HepG2 (cell line): ENCODE data around the gene SBDS. TPM values are rescaled to one million over a fixed set of nuclear protein-coding genes. Genes with fewer than 3 reads are reported as not detected.
A peak's percentile ranks its signal among the peaks of the same experiment; 100 is the strongest.

Source experiments
- ATAC-seq: fragments of 200-7000 bp; cut with Tn5 transposase; 3 replicates; pipeline ENCODE4 v1.9.1; 2020; ENCODE audit warnings: mild to moderate bottlenecking, moderate library complexity
- BruUV-seq: library from RNA; stranded (reverse); fragments of 400-500 nt; replicated peaks from 2 replicates; lab custom pipeline; 2021; lab: Mats Ljungman, UMichigan
- CTCF ChIA-PET: fragments of 300-600 bp; formaldehyde crosslinking; extraction: SDS; loops from one replicate; lab custom pipeline; 2021; ENCODE audit warnings: low total read pairs, inconsistent platforms, low intra/inter-chr PET ratio; lab: Yijun Ruan, JAX
- POLR2A ChIA-PET: fragments of 350-600 bp; sonication (Branson Sonifier 250); formaldehyde crosslinking; loops from one replicate; lab custom pipeline; 2020; ENCODE audit warnings: antibody characterized with exemption, inconsistent platforms; lab: Yijun Ruan, JAX
- DNase-seq: peaks from one replicate; pipeline ENCODE4 v3.0.0-alpha.2; 2015; ENCODE audit warnings: low spot score
- FAIRE-seq: peaks from 3 replicates; lab custom pipeline; 2011; peaks lifted over from hg19 to GRCh38; lab: Jason Lieb, UNC
- H2AFZ ChIP-seq: one replicate; pipeline ENCODE4 v1.6.1; 2011; ENCODE audit warnings: low read length, inconsistent platforms
- H3K27ac ChIP-seq: fragments of 300-600 bp; 3 replicates; pipeline ENCODE4 v1.8.0; 2011; ENCODE audit warnings: mixed run types, mild to moderate bottlenecking, mixed read lengths, low read length, inconsistent platforms; ENCODE audit not compliant: insufficient read depth; ENCODE audit errors: extremely low read length
- H3K27me3 ChIP-seq, 2 experiments: fragments of 200-600 bp in 1 of 2; 2 replicates in 1 of 2; 3 replicates in 1 of 2; pipeline versions ENCODE4 v1.6.0 to v1.8.0; 2011; ENCODE audit warnings: low read length in 2 of 2, mild to moderate bottlenecking in 2 of 2, moderate library complexity in 2 of 2, inconsistent platforms in 1 of 2; ENCODE audit not compliant: insufficient read depth in 2 of 2, control insufficient read depth in 1 of 2
- H3K36me3 ChIP-seq, 2 experiments: fragments of 200-600 bp in 1 of 2; replicated peaks in 1 of 2; 2 replicates in 1 of 2; 3 replicates in 1 of 2; pipeline versions ENCODE4 v1.5.1 to v1.8.0; 2011; ENCODE audit warnings: low read length in 2 of 2, inconsistent platforms in 1 of 2; ENCODE audit not compliant: insufficient read depth in 2 of 2, control insufficient read depth in 1 of 2
- H3K4me1 ChIP-seq: 2 replicates; pipeline ENCODE4 v1.5.1; 2012; ENCODE audit warnings: low read length, inconsistent platforms; ENCODE audit not compliant: insufficient read depth
- H3K4me2 ChIP-seq: 2 replicates; pipeline ENCODE4 v1.6.0; 2011; ENCODE audit warnings: low read depth, low read length, inconsistent platforms
- H3K4me3 ChIP-seq, 3 experiments: fragments of 200-600 bp in 1 of 3; sonication (generic), shearing (Covaris generic) in 1 of 3; replicated peaks in 1 of 3; 2 replicates each; pipeline ENCODE4 v1.5.1; 2011 to 2016; ENCODE audit warnings: low read length in 3 of 3, inconsistent platforms in 2 of 3, low read depth in 2 of 3, mild to moderate bottlenecking in 2 of 3, control low read depth in 1 of 3, mixed read lengths in 1 of 3; ENCODE audit not compliant: insufficient read depth in 1 of 3
- H3K79me2 ChIP-seq: one replicate; pipeline ENCODE4 v1.6.1; 2011; ENCODE audit warnings: low read length, inconsistent platforms; ENCODE audit not compliant: insufficient read depth
- H3K9ac ChIP-seq: 2 replicates; pipeline ENCODE4 v1.6.0; 2011; ENCODE audit warnings: mild to moderate bottlenecking, low read depth, low read length, inconsistent platforms; ENCODE audit not compliant: insufficient read depth
- H3K9me3 ChIP-seq: 2 replicates; pipeline ENCODE4 v1.5.1; 2012; ENCODE audit warnings: mild to moderate bottlenecking, low read length
- H4K20me1 ChIP-seq: 2 replicates; pipeline ENCODE4 v1.6.0; 2011; ENCODE audit warnings: inconsistent platforms, mild to moderate bottlenecking, low read length, moderate library complexity; ENCODE audit not compliant: insufficient read depth
- CENPBD1 ChIP-seq: sonication (generic); formaldehyde crosslinking; IDR thresholded peaks from 2 replicates; pipeline ENCODE4 v1.8.0; 2022; ENCODE audit warnings: missing genetic modification reagents, low read depth, mild to moderate bottlenecking, borderline replicate concordance
- E2F5 ChIP-seq: sonication (generic); formaldehyde crosslinking; conservative IDR thresholded peaks from 2 replicates; pipeline ENCODE4 v1.4.0; 2020; ENCODE audit warnings: missing genetic modification reagents
- GATA4 ChIP-seq: sonication (generic); IDR thresholded peaks from 2 replicates; pipeline ENCODE4 v1.6.1; 2016; ENCODE audit warnings: antibody characterized with exemption, low read depth, borderline replicate concordance
- MAZ ChIP-seq, 2 experiments: sonication (generic) in 1 of 2; formaldehyde crosslinking in 1 of 2; IDR thresholded peaks; 2 replicates each; pipeline versions ENCODE4 v1.5.0 to v1.6.1; 2012 to 2020; ENCODE audit warnings: low read depth in 2 of 2, mild to moderate bottlenecking in 2 of 2, borderline replicate concordance in 1 of 2, improper control_type of control experiment in 1 of 2, low read length in 1 of 2, missing genetic modification reagents in 1 of 2, moderate library complexity in 1 of 2
- RFXAP ChIP-seq: sonication (generic); formaldehyde crosslinking; IDR thresholded peaks from 2 replicates; pipeline ENCODE4 v1.4.0; 2020; ENCODE audit warnings: missing genetic modification reagents, borderline replicate concordance
- SIN3A ChIP-seq: IDR thresholded peaks from 2 replicates; pipeline ENCODE4 v1.6.1; 2011; ENCODE audit warnings: low read depth, mild to moderate bottlenecking, control low read depth, low read length, borderline replicate concordance
- SOX5 ChIP-seq: IDR thresholded peaks from 2 replicates; pipeline ENCODE4 v1.6.1; 2016; ENCODE audit warnings: borderline replicate concordance
- STAT5B ChIP-seq: sonication (generic); formaldehyde crosslinking; IDR thresholded peaks from 2 replicates; pipeline ENCODE4 v1.4.0; 2020; ENCODE audit warnings: missing genetic modification reagents
- XBP1 ChIP-seq: sonication (generic); formaldehyde crosslinking; IDR thresholded peaks from 2 replicates; pipeline ENCODE4 v1.5.0; 2020; ENCODE audit warnings: missing genetic modification reagents
- ZBTB14 ChIP-seq: sonication (generic); formaldehyde crosslinking; IDR thresholded peaks from 2 replicates; pipeline ENCODE4 v1.4.0; 2020; ENCODE audit warnings: missing genetic modification reagents
- ZBTB2 ChIP-seq: sonication (generic); formaldehyde crosslinking; IDR thresholded peaks from 2 replicates; pipeline ENCODE4 v1.8.0; 2022; ENCODE audit warnings: low read depth, missing genetic modification reagents
- ZBTB7B ChIP-seq: sonication (generic); formaldehyde crosslinking; IDR thresholded peaks from 2 replicates; pipeline ENCODE4 v1.4.0; 2020; ENCODE audit warnings: missing genetic modification reagents
- ZMYM3 ChIP-seq: sonication (generic); formaldehyde crosslinking; IDR thresholded peaks from 2 replicates; pipeline ENCODE4 v1.5.1; 2020; ENCODE audit warnings: mild to moderate bottlenecking, missing genetic modification reagents
- ZNF10 ChIP-seq: sonication (generic); formaldehyde crosslinking; IDR thresholded peaks from 2 replicates; pipeline ENCODE4 v1.4.0; 2020; ENCODE audit warnings: mild to moderate bottlenecking, low read depth, missing genetic modification reagents, borderline replicate concordance
- ZNF317 ChIP-seq: sonication (generic); formaldehyde crosslinking; IDR thresholded peaks from 2 replicates; pipeline ENCODE4 v1.5.0; 2020; ENCODE audit warnings: mild to moderate bottlenecking, missing genetic modification reagents
- ZNF589 ChIP-seq: sonication (generic); formaldehyde crosslinking; conservative IDR thresholded peaks from 2 replicates; pipeline ENCODE4 v1.8.0; 2022; ENCODE audit warnings: mild to moderate bottlenecking, moderate library complexity, missing genetic modification reagents
- ZNF788 ChIP-seq: sonication (generic); formaldehyde crosslinking; IDR thresholded peaks from 2 replicates; pipeline ENCODE4 v1.5.0; 2020; ENCODE audit warnings: mild to moderate bottlenecking, missing genetic modification reagents, borderline replicate concordance
- ZNF790 ChIP-seq: sonication (generic); formaldehyde crosslinking; IDR thresholded peaks from 2 replicates; pipeline ENCODE4 v1.8.0; 2022; ENCODE audit warnings: missing genetic modification reagents, mild to moderate bottlenecking, borderline replicate concordance
- WGBS: methylation state at CpG from one replicate; pipeline ENCODE4 v1.1.6; 2017; ENCODE audit warnings: low lambda C conversion rate; 5-methylcytosine and 5-hydroxymethylcytosine counted together
- in situ Hi-C: cut with HindIII; loops from 2 replicates; pipeline ENCODE4 v1.10.0; 2017; ENCODE audit warnings: low pct_unique_long_range_greater_than_20kb; ENCODE audit not compliant: extremely low pct_ligation_motif_present
- intact Hi-C: fragments of 100-400 bp; cut with micrococcal nuclease; formaldehyde crosslinking; loops from one replicate; pipeline ENCODE4 v1.10.0; 2022; ENCODE audit not compliant: unreplicated experiment
- polyA plus RNA-seq, 8 experiments: library from polyadenylated mRNA; depleted of rRNA in 3 of 8; stranded (reverse) in 7 of 8; unstranded in 1 of 8; fragments of >200 nt; fragmentation: Illumina TruSeq in 4 of 8; extraction: Trizol in 4 of 8; gene quantifications; 2 replicates each; pipeline versions ENCODE4 v1.2.1 to v1.2.3, GENCODE V29; 2011 to 2016; ENCODE audit warnings: low read depth in 4 of 8, missing spikeins in 1 of 8, mixed read lengths in 1 of 8; ENCODE audit not compliant: insufficient read depth in 1 of 8
- total RNA-seq, 5 experiments: library from RNA; depleted of rRNA; stranded (reverse); fragments of >200 nt; fragmentation: Illumina TruSeq; extraction: Trizol; gene quantifications; 2 replicates each; pipeline ENCODE4 v1.2.3, GENCODE V29; 2016; ENCODE audit warnings: low read depth in 1 of 5

The SBDS gene
- total and polyA plus RNA-seq, 2 of the 13 experiments (the other 11 are each of a cell fraction or from before 2014, with no cell fraction given), result 39.1 to 79.3 TPM

- no peak for ATAC-seq
- ChIA-PET POLR2A (no interaction called here), CTCF (no interaction called here)
- H3K27ac ChIP-seq, result no peak overlapping the region
- H2AFZ ChIP-seq, result no peak overlapping the region
- in situ Hi-C loops (no loop called here), intact Hi-C loops (no loop called here)
- BruUV-seq, result TSS peak; percentile 37
- no peaks in the 10 kb centered on the region for H3K4me1 ChIP-seq
- no peak overlapping the region for H3K9ac ChIP-seq
- no peak for TF ChIP-seq ZBTB14 (CRISPR knock-in tag)
- no peak for TF ChIP-seq ZBTB2 (CRISPR knock-in tag)
- TF ChIP-seq ZNF788 (CRISPR knock-in tag), result no peak
- TF ChIP-seq SIN3A, result no peak
- no peak for TF ChIP-seq ZBTB7B
- no peak for TF ChIP-seq E2F5 (CRISPR knock-in tag)
- TF ChIP-seq CENPBD1, result no peak
- TF ChIP-seq ZNF790 (CRISPR knock-in tag), result no peak
- no peak for TF ChIP-seq ZMYM3 (CRISPR knock-in tag)
- TF ChIP-seq SOX5 (CRISPR knock-in tag), result no peak
- TF ChIP-seq GATA4, result no peak
- TF ChIP-seq ZNF10 (CRISPR knock-in tag), result no peak
- no peak for TF ChIP-seq ZNF589 (CRISPR knock-in tag)
- no peak for TF ChIP-seq MAZ (IDR thresholded peaks at IDR 0.05; ENCODE audit: borderline replicate concordance, low read depth, low read length)
- TF ChIP-seq MAZ (CRISPR knock-in tag; IDR thresholded peaks at IDR 0.05; ENCODE audit: low read depth), result no peak
- TF ChIP-seq RFXAP (CRISPR knock-in tag), result no peak
- TF ChIP-seq STAT5B (CRISPR knock-in tag), result no peak
- TF ChIP-seq XBP1 (CRISPR knock-in tag), result no peak
- no peak for TF ChIP-seq ZNF317 (CRISPR knock-in tag)
- no peaks in the 10 kb centered on the region for H3K9me3 ChIP-seq
- no peak overlapping the region for H3K4me2 ChIP-seq
- H4K20me1 ChIP-seq, result no peaks in the 10 kb centered on the region
- no peak overlapping the region for H3K4me3 ChIP-seq
- no peaks in the 10 kb centered on the region for H3K79me2 ChIP-seq
- WGBS, result 95% methylated on average over 3 of the region's 3 CpGs
- no peak for DNase-seq
- H3K36me3 ChIP-seq, result peaks cover 10 to 36% of the 10 kb centered on the region in 2 experiments
- FAIRE-seq, result no peak
- no peaks in the 10 kb centered on the region for H3K27me3 ChIP-seq
These were observed 27.1 kb upstream of the SBDS start for GRCh38 chr7:67022511-67022910.
